Measurements from ENCODE around the gene SUCLG1. TPM values are rescaled to one million over a fixed set of nuclear protein-coding genes. Genes with fewer than 3 reads are reported as not detected.

SUCLG1 gene
- polyA plus RNA-seq, 2 of the 4 experiments (the other 2 are of a cell fraction) = 90.0 to 144 TPM

DNA sequence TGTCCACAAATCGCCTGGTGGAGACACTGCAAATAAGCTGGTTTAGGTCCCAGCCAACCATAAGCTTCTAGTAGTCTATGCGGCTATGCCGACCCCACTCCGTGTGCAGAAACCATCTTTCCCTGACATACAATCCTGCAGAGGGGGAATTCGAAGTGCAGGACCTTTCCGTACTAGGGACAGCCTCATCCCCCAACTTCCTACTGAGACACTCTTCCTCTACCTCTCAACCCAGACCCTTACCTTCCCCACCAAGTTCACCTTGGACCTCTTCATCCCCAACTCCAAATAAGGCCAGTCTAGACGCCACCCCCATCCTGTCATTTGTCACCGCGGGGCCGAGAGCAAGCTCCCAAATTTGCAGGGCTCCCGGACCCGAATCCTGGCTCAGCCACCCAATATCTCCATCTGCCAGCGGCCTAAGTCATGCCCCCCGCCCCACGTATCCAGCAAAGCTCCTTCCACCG is 496 bp downstream of the SUCLG1 start (continued):
- TF ChIP-seq, protein P1, sequence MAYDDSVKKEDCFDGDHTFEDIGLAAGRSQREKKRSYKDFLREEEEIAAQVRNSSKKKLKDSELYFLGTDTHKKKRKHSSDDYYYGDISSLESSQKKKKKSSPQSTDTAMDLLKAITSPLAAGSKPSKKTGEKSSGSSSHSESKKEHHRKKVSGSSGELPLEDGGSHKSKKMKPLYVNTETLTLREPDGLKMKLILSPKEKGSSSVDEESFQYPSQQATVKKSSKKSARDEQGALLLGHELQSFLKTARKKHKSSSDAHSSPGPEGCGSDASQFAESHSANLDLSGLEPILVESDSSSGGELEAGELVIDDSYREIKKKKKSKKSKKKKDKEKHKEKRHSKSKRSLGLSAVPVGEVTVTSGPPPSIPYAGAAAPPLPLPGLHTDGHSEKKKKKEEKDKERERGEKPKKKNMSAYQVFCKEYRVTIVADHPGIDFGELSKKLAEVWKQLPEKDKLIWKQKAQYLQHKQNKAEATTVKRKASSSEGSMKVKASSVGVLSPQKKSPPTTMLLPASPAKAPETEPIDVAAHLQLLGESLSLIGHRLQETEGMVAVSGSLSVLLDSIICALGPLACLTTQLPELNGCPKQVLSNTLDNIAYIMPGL (CRISPR knock-in tag; IDR thresholded peaks at IDR 0.05; ENCODE audit: borderline replicate concordance) = no peak
- TF ChIP-seq, protein P2, sequence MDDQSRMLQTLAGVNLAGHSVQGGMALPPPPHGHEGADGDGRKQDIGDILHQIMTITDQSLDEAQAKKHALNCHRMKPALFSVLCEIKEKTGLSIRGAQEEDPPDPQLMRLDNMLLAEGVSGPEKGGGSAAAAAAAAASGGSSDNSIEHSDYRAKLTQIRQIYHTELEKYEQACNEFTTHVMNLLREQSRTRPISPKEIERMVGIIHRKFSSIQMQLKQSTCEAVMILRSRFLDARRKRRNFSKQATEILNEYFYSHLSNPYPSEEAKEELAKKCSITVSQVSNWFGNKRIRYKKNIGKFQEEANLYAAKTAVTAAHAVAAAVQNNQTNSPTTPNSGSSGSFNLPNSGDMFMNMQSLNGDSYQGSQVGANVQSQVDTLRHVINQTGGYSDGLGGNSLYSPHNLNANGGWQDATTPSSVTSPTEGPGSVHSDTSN (IDR thresholded peaks at IDR 0.05) = no peak
- TF ChIP-seq ZSCAN20 (CRISPR knock-in tag; IDR thresholded peaks at IDR 0.05) (no peak), POLR2A (IDR thresholded peaks at IDR 0.05; ENCODE audit: low read length) (no peak), CBX2 (IDR thresholded peaks at IDR 0.05; ENCODE audit: borderline replicate concordance, low read depth) (no peak), HOXB13 (CRISPR knock-in tag; IDR thresholded peaks at IDR 0.05; ENCODE audit: low read depth) (no peak)

DNA sequence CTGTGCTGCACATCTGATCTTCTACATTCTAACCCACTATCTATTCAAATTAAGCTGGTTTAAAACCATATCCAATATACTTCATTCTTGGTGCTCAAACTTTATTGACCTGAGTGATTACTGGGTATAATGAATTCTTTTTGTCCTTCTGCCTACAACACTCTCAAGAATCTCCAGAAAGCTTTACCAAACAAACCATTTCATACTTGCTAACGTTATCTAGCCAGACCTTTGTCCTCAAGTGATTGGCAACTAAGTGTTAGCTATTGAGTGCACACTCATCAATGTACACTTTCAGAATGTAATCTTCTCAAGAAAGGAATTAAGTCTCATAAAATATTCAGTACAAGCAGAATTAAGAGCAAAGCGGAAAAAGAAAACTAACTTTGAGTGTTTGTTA is 1.4 kb downstream of the SUCLG1 start:
- Histone ChIP-seq H3K4me1 (peaks cover 20% of the 10 kb centered on the region; the same call in 2 of the 3 replicates), H3K27ac (no peak overlapping the region), H3K4me2 (peak overlapping the region; percentile 93), H3K4me3 (no peak overlapping the region; the same call in 2 of the 3 replicates), H3K9me3 (no peaks in the 10 kb centered on the region)
- ChIA-PET POLR2A (no interaction called here), CTCF (no interaction called here)
- ATAC-seq (no peak), FAIRE-seq (no peak), DNase-seq (ENCODE audit: low read depth in 1 of 2, low spot score in 1 of 2) (no peak)
- TF ChIP-seq, protein P3, sequence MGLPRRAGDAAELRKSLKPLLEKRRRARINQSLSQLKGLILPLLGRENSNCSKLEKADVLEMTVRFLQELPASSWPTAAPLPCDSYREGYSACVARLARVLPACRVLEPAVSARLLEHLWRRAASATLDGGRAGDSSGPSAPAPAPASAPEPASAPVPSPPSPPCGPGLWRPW (IDR thresholded peaks at IDR 0.05) = no peak
- no peak for TF ChIP-seq ESRRA (IDR thresholded peaks at IDR 0.05; ENCODE audit: borderline replicate concordance, low read length)
- TF ChIP-seq EHMT2 (IDR thresholded peaks at IDR 0.05; ENCODE audit: low read depth) = no peak
- 74% methylated on average over 2 of the region's 2 CpGs for WGBS (ENCODE audit: missing lambda C conversion rate)

DNA sequence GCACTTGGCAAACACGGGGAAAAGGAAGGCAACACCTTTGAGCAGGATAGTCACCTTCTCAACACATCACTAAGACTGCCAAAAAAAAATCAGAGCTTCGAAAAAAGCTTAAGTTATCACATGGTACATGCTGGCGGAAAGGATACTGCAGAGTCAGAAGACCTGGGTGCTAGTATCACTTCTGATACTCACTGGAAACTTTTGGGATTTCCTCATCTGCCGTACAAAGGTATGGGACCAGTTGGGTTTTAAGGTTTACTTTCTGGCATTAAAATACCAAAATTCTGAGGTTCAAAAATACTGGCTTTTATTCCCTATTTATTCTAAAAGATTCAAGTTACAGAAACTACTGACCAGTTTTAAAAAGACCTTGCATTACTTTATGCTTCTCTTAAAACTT is 2.9 kb downstream of the SUCLG1 start:
- Histone ChIP-seq H3K4me2 (no peak overlapping the region), H3K9me3 (no peaks in the 10 kb centered on the region), H3K27ac (no peak overlapping the region), H3K4me1 (peaks cover 20% of the 10 kb centered on the region; the same call in 2 of the 3 replicates), H3K4me3 (no peak overlapping the region)
- no peak for ATAC-seq
- CTCF ChIA-PET = interaction anchor here (0.6 kb wide), 1 partner anchor 15 kb away, joined by 4 read pairs; no protein-coding TSS in a partner anchor
- WGBS (ENCODE audit: missing lambda C conversion rate) = 69% methylated on average over 4 of the region's 4 CpGs
- POLR2A ChIA-PET = no interaction called here
- no peak for DNase-seq (ENCODE audit: low read depth in 1 of 2, low spot score in 1 of 2)
- no peak for TF ChIP-seq SREBF2 (IDR thresholded peaks at IDR 0.05)
- TF ChIP-seq HEYL (CRISPR knock-in tag; IDR thresholded peaks at IDR 0.05) = no peak
- TF ChIP-seq MYC (IDR thresholded peaks at IDR 0.05; ENCODE audit: borderline replicate concordance, low read length) = no peak
- no peak for TF ChIP-seq NR3C1 (IDR thresholded peaks at IDR 0.05)
- no peak for TF ChIP-seq RFX5 (IDR thresholded peaks at IDR 0.05)
- no peak for TF ChIP-seq ZNF302 (CRISPR knock-in tag; IDR thresholded peaks at IDR 0.05)
- TF ChIP-seq, protein P4, sequence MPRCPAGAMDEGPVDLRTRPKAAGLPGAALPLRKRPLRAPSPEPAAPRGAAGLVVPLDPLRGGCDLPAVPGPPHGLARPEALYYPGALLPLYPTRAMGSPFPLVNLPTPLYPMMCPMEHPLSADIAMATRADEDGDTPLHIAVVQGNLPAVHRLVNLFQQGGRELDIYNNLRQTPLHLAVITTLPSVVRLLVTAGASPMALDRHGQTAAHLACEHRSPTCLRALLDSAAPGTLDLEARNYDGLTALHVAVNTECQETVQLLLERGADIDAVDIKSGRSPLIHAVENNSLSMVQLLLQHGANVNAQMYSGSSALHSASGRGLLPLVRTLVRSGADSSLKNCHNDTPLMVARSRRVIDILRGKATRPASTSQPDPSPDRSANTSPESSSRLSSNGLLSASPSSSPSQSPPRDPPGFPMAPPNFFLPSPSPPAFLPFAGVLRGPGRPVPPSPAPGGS (IDR thresholded peaks at IDR 0.05) = no peak
- no peak for TF ChIP-seq RARB (CRISPR knock-in tag; IDR thresholded peaks at IDR 0.05)
- no peak for TF ChIP-seq ZSCAN20 (CRISPR knock-in tag; IDR thresholded peaks at IDR 0.05)
- no peak for TF ChIP-seq RNF2 (IDR thresholded peaks at IDR 0.05; ENCODE audit: borderline replicate concordance, low read depth)
- no peak for TF ChIP-seq FOSL2 (IDR thresholded peaks at IDR 0.05)
- no peak for TF ChIP-seq FOSL2 (CRISPR knock-in tag; IDR thresholded peaks at IDR 0.05)
- TF ChIP-seq RAD21 (conservative IDR thresholded peaks at IDR 0.05 in 1 of 2, IDR thresholded peaks at IDR 0.05 in 1 of 2) = no peak
- TF ChIP-seq HDAC2 (IDR thresholded peaks at IDR 0.05) = no peak
- no peak for TF ChIP-seq ESRRA (IDR thresholded peaks at IDR 0.05; ENCODE audit: borderline replicate concordance, low read length)
- no peak for FAIRE-seq
